ENCODE results near the gene FPGS.
A peak's percentile ranks its signal among the peaks of the same experiment; 100 is the strongest.

Gene FPGS

GRCh38 chr9:127822108-127822507 is 19.4 kb downstream of the FPGS start:
- no peak overlapping the region for H3K27ac ChIP-seq
- H3K27me3 ChIP-seq (ENCODE audit: control insufficient read depth, insufficient read depth, low read length), result no peaks in the 10 kb centered on the region
- no peaks in the 10 kb centered on the region for H3K79me2 ChIP-seq
- H3K9me3 ChIP-seq (ENCODE audit: control insufficient read depth, low read length), result no peaks in the 10 kb centered on the region
- no peaks in the 10 kb centered on the region for H3K36me3 ChIP-seq (ENCODE audit: control insufficient read depth, insufficient read depth, low read length)
- no peaks in the 10 kb centered on the region for H3K4me1 ChIP-seq
- H2AFZ ChIP-seq, result no peak overlapping the region
- H3K9ac ChIP-seq, result no peak overlapping the region
- TF ChIP-seq CTCF (IDR thresholded peaks at IDR 0.05), result no peak
- no peak overlapping the region for H3K4me2 ChIP-seq (ENCODE audit: low read length)
- H3K4me3 ChIP-seq (ENCODE audit: low read depth, low read length), result no peak overlapping the region

- no peaks in the 10 kb centered on the region for H3K9me3 ChIP-seq (ENCODE audit: control insufficient read depth, low read length)
- peak; percentile 28 for TF ChIP-seq CTCF (IDR thresholded peaks at IDR 0.05)
- no peak overlapping the region for H3K9ac ChIP-seq
- H2AFZ ChIP-seq, result no peak overlapping the region
- H3K4me1 ChIP-seq, result no peaks in the 10 kb centered on the region
- H3K27me3 ChIP-seq (ENCODE audit: control insufficient read depth, insufficient read depth, low read length), result no peaks in the 10 kb centered on the region
- H3K79me2 ChIP-seq, result no peaks in the 10 kb centered on the region
- no peak overlapping the region for H3K4me2 ChIP-seq (ENCODE audit: low read length)
- no peak overlapping the region for H3K27ac ChIP-seq
- no peak overlapping the region for H3K4me3 ChIP-seq (ENCODE audit: low read depth, low read length)
- H3K36me3 ChIP-seq (ENCODE audit: control insufficient read depth, insufficient read depth, low read length), result no peaks in the 10 kb centered on the region
Observed at GRCh38 chr9:127825319-127826051, 22.8 kb downstream of the FPGS start.

DNA sequence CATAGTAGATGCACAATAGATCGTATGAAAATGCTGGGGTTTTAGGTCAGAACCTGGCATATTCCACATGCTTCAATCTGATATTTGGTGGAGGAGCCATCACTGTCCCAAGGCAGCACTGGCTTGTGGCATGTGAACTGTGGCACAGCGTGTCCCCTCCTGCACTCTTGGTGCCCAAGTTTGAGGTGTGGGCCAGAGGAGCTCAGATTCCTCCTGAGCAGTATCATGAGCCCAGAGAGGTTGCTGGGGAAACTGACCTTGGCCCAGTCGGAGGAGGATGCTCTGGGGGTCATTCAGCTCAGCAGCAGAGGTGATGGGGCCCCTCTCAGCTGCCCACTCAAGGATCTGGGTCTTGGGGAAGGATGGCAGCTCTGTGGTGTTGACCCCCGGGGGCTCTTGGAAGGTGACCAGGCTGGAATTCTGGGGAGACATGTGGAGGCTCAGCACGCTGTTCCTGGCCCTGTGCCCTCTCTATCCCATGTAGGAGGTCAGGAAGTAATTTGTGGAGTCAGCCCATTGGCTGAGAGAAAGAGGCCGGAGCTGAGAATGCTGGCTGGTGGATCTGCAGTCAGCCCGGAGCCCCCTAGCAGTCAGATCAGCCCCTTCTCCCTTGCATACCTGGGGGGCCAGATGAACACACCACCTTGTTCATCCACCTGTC is 23.7 kb downstream of the FPGS start:
- H3K79me2 ChIP-seq, result no peaks in the 10 kb centered on the region
- H3K9me3 ChIP-seq (ENCODE audit: control insufficient read depth, low read length), result no peaks in the 10 kb centered on the region
- H3K4me3 ChIP-seq (ENCODE audit: low read depth, low read length), result no peak overlapping the region
- no peak overlapping the region for H2AFZ ChIP-seq
- H3K4me1 ChIP-seq, result no peaks in the 10 kb centered on the region
- no peak overlapping the region for H3K9ac ChIP-seq
- no peaks in the 10 kb centered on the region for H3K36me3 ChIP-seq (ENCODE audit: control insufficient read depth, insufficient read depth, low read length)
- no peak overlapping the region for H3K4me2 ChIP-seq (ENCODE audit: low read length)
- H3K27me3 ChIP-seq (ENCODE audit: control insufficient read depth, insufficient read depth, low read length), result no peaks in the 10 kb centered on the region
- TF ChIP-seq CTCF (IDR thresholded peaks at IDR 0.05), result no peak
- no peak overlapping the region for H3K27ac ChIP-seq

GRCh38 chr9:127828262-127829031 is 25.8 kb downstream of the FPGS start:
- no peak for TF ChIP-seq CTCF (IDR thresholded peaks at IDR 0.05)
- Histone ChIP-seq H3K36me3 (ENCODE audit: control insufficient read depth, insufficient read depth, low read length) (no peaks in the 10 kb centered on the region), H3K4me1 (no peaks in the 10 kb centered on the region)

More at GRCh38 chr9:127828262-127829031, 25.8 kb downstream of the FPGS start:
- peak overlapping the region; percentile 63 for H2AFZ ChIP-seq
- H3K27me3 ChIP-seq (ENCODE audit: control insufficient read depth, insufficient read depth, low read length), result no peaks in the 10 kb centered on the region
- H3K4me3 ChIP-seq (ENCODE audit: low read depth, low read length), result no peak overlapping the region
- peak overlapping the region; percentile 43 for H3K27ac ChIP-seq
- H3K4me2 ChIP-seq (ENCODE audit: low read length), result peak overlapping the region; percentile 17
- H3K79me2 ChIP-seq, result no peaks in the 10 kb centered on the region
- H3K9me3 ChIP-seq (ENCODE audit: control insufficient read depth, low read length), result no peaks in the 10 kb centered on the region
- no peak overlapping the region for H3K9ac ChIP-seq

Data from parathyroid adenoma (tissue), 2 donors.